ENCODE data around the gene PDE3A.

The PDE3A gene

DNA sequence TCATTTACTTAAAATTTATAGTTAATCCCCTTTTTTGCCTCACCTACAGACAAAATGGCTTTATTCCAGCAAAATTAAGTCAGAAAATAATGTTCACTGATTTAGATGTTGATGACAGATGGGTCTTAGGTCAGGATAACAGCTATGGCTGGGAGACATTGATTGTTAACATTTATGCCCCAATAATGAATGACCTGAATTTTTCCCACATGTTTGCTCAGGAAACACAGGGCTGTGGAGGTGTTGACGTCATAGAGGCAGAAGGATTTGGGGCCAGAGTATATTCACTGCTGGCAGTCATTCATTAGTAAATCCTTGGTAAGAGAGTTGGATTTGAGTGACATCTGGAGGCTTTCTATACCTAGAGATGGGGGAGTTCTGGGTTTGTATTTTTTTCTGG, 121.3 kb downstream of the PDE3A start:
- intact Hi-C loops (cut with DNase I): no loop called here
- no peak for DNase-seq

DNA sequence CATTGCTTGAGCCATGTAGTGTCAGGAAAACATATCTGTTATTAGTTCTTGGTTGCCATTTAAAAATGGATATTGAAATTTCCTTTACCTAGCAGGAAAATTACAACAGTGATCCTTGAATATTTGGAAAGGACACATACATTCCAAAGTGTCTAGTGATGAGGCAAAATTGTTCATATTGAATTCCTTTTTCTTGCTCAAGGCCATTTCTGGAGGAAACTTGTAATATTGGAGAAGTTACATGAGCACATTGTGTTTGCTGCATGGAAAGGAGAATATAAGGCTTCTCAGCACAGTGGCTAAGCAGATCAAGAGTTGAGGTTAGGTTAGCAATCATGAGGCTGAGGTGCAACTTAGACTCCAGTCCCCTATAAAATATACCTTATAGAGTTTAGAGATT, 121.9 kb downstream of the PDE3A start:
- intact Hi-C loops (cut with DNase I): no loop called here
- DNase-seq: no peak

DNA sequence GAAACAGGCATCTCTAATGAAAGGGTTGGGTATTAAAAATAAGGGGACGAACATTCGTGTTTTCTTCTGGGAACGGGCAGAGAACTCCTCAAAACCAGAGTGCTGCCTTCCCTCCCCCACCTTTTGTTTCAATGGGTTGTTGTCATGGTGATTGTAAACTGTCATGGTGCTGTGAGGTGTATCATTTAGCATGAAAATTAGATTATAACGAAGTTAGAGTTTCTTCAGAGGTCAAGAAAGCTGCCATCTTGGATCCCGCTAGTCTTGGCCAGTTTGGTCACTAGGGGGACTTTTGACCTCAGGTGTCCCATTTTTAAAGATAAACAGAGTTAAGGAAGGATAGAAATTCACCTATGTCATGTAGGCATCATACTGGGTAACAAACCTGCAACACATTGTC, 123.0 kb downstream of the PDE3A start:
- intact Hi-C loops (cut with DNase I): no loop called here
- DNase-seq: no peak

DNA sequence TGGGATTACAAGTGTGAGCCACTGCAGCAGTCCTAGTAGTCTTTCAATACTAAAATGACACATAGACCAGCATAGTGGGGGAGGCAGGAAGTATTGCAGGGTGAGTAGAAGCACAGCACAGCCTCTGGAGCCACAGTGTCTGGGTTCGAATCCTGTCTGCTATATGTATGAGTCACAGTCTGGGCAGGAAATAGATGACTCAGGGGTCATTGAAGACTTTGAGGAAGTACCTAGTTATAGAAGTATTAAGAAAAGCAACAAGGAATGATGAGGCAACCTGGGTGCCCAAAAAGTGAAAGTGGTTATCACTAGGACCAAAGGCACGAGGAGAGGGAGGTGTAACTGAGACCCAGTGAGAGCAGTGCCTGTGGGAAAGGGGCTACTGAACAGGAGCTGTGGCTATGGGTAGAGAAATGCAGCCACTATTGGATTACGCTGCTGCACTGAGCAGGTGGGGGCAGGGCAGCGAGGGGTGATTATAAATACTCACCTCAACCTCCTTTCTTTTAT, 124.0 kb downstream of the PDE3A start:
- intact Hi-C loops (cut with DNase I): no loop called here
- DNase-seq: no peak

DNA sequence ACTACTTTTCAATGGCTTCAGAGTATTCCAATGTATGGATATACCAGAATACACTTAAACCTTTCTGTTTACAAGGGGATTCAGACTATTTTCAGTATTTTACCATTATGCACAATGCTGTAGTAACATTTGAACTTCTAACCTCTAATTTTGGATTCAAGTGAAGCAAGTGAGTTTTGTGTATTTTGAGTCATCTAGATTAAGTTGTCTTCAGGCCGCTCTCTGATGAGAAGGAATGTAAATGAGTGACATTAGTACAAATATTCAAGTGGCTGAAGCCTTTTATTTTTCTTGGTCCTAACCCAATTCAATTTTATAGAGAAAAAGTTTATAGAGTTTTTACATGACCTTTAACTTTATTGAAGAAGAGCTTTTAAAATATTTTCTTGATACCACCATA, 125.6 kb downstream of the PDE3A start:
- no peak for DNase-seq
- intact Hi-C loops (cut with DNase I): no loop called here

DNA sequence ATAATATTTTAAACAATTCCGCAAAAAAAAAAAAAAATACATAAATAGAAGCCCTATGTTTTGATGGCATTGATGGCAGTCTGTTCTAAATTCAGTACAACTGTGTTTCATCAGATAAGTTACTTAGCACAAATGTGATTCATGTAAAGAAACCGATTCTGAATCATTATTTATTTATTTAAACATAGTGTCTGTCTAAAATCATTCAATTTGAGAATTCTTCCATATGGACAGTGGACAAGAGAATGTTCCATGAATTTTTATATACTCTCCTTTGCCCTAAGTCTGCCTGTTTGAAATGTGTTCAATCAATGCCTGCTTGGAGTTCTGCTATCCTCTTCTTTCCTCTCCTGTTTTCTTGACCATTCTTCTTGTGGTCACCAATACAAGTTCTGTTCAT, 126.5 kb downstream of the PDE3A start:
- no peak for DNase-seq
- intact Hi-C loops (cut with DNase I): no loop called here

DNA sequence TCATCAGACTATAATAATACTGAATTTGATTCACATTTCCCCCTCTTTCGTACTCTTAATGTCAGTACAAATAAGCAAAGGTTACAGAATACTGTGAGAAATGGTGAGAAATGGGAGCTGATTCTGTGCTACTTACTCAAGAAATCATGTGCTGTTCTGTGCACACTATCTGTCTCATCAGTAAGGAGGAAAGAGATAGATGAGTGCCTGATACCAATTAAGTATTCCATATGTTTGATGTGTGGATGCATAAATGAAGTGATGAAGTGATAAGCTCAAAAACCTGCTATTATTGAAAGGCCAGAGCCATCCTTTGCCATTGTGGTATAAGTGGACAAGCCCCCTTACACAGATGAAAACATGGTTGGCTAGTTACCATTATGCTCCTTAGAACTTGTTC, 127.7 kb downstream of the PDE3A start:
- no peak for DNase-seq
- intact Hi-C loops (cut with DNase I): no loop called here

DNA sequence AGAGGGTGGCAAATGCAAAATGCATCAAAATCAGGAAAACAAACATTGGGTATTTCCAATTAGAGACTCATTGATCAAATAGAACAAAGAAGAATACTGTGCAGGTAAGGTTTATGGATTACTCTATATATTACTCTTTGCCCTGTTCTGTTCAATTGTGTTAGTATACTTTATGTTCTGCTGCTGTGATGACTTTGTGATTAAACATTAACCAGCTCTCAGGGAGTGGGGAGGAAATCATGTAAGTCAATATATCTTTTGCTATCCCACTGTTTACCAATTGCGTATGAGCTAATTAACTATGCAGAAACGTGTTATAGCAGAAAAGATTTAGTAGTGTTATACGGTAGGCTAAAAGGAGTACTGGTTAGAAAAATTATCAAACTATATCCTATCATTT, 129.4 kb downstream of the PDE3A start:
- intact Hi-C loops (cut with DNase I): no loop called here
- no peak for DNase-seq

DNA sequence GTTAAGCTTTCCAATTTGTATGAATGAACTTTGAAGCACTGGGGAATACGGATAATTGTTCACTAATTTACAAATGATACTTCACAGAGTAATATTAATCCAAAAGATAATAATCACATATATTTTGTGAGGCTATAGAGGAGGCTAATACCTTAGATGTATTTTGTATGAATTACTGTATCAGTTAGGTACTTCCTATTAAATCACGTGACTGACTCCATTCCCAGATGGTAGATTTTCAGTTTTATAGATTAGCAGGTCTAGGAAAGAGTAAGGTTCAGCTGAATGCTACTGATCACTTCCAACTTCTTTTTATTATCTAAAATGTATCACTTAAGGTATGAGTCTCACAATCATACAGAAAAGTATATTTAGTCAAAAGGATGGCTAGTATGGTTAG, 133.6 kb downstream of the PDE3A start:
- no peak for DNase-seq
- intact Hi-C loops (cut with DNase I): no loop called here

DNA sequence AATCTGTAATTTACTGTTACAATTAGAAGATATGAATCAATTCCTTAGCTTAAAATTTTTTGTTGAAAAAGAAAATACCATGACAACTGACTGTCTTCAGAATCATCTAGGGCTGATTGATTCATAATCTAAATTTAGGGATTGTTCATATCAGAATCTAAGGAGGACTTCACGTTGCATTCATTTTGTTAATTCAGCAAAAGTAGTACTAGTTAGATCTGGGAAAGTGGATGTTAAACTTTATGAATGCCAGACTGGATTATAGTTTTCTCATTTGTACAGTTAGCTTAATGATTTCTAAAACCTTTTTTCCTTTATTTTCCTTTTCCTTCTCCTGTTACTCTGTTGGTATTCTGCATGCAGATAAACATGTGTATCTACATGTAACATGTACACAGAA, 135.5 kb downstream of the PDE3A start:
- intact Hi-C loops (cut with DNase I): no loop called here

DNA sequence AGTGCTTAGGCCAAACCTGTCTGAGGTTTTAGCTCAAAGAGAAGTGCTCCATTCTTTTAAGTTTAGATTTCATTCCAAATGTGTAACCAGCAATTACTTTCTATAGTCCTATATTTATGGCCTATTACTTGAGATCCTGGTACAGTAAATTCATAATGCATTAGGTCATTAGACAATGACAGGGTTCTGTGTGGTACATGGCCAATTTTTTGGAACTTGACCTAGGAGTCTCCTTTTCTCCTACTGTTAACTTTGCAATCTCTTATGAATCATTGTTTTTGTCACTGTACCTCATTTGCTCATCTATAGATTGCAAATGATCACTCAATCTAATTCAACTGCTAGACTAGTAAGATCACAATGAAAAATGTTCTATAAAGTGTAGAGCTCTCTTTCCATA, 136.7 kb downstream of the PDE3A start:
- intact Hi-C loops (cut with DNase I): no loop called here
- no peak for DNase-seq

More for the DNA sequence above, 135.5 kb downstream of the PDE3A start:
- no peak for DNase-seq

DNA sequence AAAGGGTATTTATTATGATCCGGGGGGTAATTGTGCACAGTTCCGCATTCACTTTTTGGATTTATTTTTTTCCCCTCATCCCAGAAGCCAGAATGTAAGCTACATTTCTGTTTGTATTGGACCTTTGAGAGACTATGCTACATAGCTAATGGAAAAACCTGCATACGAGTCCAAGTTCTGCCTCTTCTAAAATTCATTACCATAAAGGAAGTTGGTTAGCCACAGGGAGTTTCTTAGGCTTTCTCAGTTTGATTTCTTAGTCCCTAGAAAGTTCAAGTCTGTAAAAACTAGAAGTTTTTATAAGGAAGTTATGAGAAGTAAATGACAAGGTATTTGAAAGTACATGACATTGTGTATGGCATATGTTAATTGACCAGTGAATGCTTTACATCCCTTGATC, 138.7 kb downstream of the PDE3A start:
- no peak for DNase-seq
- intact Hi-C loops (cut with DNase I): no loop called here

DNA sequence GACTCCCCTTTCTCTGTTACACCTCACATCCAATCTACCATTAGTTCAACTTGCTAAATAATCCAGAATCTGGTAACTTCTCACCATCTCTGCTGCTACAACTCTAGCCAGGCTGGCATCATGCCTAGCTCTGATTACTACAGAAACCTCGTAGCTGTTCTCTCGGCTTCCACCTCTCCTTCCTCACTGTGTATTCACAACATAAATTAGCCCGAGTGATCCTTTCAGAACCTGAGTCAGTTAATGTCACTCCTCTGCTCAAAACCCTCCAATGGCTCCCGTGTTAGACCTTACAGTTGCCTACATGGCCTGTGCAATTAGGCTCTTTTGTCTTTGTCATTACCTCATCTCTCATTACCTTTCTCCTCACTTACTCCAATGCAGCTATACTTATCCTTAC, 139.4 kb downstream of the PDE3A start:
- intact Hi-C loops (cut with DNase I): no loop called here

DNA sequence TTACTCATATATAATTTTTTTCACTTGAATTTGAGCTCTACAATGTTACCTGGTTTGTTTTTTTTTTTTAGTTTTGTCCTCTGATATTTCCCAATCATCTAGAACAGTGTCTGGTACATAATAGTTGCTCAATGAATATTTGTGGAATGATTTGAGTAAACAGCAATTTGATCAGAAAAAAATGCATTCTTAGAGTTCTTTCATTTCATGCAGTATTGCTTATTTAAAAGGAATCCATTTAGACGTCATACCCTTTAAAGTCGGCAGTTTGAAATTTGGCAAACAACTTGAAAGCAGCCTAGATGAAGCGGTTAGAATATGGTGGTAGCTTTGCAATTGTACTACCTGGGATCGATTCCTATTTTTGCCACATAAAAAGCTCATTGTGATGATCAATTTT, 140.0 kb downstream of the PDE3A start:
- DNase-seq: no peak
- intact Hi-C loops (cut with DNase I): no loop called here

More for the DNA sequence above, 139.4 kb downstream of the PDE3A start:
- DNase-seq: no peak

DNA sequence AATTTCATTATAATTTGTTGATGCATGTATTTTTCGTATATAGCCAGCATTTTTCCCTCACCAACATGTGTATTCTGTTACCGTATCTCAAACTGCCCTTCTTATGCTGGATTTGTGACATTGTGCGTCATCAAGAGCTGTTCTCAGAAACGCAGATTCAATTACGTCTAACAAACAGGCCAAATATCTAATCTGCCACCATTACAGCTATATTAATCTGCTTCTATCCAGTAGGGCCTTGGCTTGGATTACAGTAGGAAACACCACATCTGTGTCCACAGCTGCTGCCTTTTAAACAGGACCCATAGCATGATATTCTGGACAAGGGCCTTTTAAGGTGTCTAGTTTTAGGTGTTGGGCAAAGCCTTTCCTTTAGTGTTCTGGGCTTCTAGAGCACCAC, 140.6 kb downstream of the PDE3A start:
- intact Hi-C loops (cut with DNase I): no loop called here
- DNase-seq: no peak

DNA sequence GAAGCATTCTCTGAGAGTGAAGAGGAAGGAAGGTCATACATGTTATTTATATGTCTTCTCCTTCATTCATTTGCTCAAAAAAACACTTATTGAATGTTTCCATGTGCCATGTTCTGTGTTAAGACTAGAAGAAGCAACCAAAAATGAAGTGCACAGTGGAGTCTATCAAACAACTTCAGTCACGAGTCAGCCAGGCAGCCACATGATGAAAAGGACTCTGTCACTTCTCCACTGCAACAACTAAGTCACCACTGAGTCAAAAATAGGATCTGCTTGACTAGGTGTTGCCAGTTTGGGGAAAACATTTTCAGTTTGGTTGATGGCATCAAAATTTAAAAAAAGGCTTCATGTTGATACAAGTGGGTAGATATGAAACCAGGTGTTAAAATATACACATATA, 142.5 kb downstream of the PDE3A start:
- DNase-seq: no peak
- intact Hi-C loops (cut with DNase I): no loop called here

DNA sequence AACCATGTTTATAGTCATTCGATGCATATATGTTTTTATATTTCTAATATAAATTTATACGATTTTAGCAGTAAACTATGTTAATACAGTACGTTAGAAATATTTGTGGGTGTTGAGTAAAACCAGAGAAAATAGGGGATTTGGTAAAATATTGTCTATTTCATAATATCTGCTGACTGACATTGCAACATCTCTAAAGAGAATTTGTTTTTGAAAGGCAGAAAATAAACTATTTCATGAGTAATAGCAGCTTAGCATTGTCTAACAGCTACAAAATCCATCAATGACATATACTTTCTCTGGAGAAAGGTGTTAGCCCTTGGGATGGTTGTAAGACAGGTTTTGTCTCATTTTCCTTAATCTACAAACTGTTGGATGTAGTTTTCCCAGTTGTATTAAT, 144.9 kb downstream of the PDE3A start:
- intact Hi-C loops (cut with DNase I): no loop called here
- no peak for DNase-seq

DNA sequence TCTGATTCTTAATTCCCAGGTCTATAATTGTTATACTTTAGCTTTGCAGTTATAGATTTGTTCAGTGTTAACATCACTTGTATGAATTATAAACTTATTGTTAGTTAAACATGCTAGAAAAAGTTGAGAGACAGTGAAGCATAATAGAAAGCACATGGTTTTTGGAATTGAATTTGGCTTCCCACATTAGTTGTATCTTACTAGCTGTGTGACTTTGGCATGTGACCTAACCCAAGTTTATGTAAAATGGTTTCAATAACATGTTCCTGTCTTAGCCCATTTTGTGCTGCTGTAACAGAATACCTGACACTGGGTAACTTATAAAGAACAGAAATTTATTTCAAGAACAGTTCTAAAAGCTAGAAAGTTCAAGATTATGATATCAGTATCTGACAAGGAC, 146.3 kb downstream of the PDE3A start:
- intact Hi-C loops (cut with DNase I): no loop called here
- no peak for DNase-seq

DNA sequence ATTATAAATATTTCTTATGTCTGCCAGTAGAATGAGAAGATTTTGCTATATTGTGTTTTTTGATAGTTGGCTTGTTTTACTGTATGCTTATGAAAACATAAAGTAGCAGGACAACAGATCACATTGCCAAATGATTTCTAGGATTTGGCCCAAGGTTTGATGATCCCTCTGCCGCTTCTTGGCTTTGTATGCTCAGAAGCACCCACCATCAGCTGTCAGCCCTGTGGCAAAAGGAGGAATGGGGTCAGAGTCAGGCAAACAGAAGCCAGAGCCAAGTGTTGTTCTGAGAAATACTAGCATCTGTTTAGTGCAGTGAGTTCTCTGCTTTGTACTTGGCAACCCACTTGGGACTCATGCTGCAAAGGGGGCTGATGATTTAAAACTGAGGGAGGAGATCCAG, 152.2 kb downstream of the PDE3A start:
- peak in 1 of 10 donors; percentile 5 for DNase-seq
- intact Hi-C loops (cut with DNase I): no loop called here

DNA sequence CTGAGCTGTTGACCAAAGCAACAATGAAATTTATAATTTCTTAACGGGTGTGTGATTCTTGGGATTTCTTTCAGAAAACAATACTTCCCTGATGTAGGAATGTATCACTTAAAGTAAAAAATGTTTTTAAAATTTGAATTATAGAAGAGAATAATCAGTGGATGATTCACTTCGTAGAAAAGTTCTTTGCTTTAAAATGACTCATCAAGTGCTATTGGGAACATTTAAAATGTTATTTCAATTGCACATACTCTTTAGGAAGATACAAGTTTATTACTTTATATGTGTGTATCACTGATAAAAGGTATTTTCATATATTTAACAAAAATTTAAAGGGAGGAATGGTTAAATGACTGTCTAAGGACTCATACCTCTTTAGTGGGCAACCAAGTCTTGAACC, 155.3 kb downstream of the PDE3A start:
- no peak for DNase-seq
- intact Hi-C loops (cut with DNase I): no loop called here

DNA sequence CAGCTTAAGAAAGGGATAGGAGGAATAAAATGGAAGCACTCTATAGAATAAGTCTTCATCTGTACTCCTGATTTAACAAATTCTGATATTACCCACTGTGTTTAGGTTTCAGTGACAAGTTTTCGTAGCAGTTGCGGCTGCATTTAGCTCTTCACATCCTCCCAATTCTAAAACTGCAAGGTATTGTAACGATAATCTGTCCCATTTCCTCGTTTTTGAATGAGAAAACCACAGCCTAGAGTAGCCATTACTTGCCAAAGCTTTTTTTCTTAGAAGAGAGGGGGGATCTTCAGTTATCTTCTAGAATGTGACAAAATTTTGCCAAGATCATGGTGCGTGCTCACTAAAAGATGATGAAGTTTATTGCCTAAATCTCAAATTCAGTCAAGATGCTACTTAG, 155.8 kb downstream of the PDE3A start:
- no peak for DNase-seq
- intact Hi-C loops (cut with DNase I): no loop called here

DNA sequence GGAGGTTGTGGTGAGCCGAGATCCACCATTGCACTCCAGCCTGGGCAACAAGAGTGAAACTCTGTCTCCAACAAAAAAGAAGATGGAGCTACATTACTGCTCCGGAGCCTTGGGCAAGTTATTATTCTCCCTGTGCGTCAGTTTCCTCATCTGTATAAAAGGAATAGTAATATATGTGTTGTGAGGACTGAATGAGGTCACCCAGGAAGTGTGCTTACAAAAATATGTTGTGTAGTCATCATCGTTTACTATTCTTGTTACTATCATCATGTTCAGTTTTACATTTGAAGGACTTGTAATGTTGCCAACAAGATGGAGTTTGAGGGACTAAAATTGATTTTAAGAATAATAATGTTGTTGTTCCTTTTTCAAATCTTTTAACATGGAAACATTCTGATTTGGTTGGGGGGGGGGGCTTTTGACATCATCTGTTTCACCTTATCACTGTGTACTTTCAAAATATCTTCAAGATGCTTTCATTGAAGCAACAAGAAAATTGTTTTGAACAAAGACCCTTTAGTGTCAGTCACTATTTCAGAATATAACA, 156.8 kb downstream of the PDE3A start:
- DNase-seq: no peak
- intact Hi-C loops (cut with DNase I): no loop called here

DNA sequence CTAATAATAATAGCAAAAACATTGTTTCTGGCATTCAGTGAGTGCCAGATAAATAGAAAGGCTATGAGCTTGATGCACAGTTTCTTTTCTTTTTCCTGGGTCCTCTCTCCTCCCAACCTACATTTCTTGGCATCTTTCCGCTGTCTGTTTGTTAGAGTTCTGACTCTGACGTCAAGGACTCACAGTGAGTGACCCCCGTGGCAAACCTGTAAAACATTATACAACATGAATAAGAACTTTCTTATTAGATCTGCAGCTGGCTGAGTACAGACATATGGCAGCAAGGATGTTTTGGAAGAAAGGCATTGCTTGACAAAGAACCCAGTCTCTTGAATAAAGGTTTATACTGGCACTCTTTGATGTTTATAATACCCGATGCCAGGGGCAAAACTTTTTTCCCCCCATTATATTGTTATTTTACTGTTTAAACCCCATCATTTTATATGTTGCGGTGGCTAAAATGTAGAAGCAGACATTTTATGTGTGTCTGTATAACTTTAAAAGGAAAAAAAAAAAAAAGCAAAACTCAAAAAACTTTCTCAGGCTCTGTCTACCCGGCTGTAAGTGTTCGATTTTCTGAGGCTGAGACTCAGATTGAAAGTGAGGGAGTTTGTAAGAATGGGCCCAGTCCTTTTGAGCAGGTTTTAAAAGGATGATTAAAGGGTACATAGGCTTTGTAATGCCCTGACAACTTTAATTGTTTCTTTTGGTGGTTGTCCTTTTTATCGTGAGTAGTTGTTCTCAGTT, 159.3 kb downstream of the PDE3A start:
- intact Hi-C loops (cut with DNase I): no loop called here
- DNase-seq: no peak
